K562 (cell line): ENCODE measurements around the gene FMO3.

Source experiments
- ARHGAP35 ChIP-seq: fragments of 450-650 bp; IDR thresholded peaks from 2 replicates; pipeline ENCODE4 v1.6.1; 2018; ENCODE audit not compliant: partially characterized antibody
- CHD1 ChIP-seq: fragments of 200-600 bp; sonication (generic); IDR thresholded peaks from one replicate; pipeline ENCODE4 v1.6.1; 2012; ENCODE audit warnings: mild to moderate bottlenecking, moderate library complexity, low read length, inconsistent platforms
- DMBX1 ChIP-seq: fragments of 250-450 bp; sonication (Bioruptor Pico); IDR thresholded peaks from 2 replicates; pipeline ENCODE4 v1.8.0; 2022; ENCODE audit warnings: inconsistent platforms, mild to moderate bottlenecking, moderate library complexity, borderline replicate concordance
- HNRNPUL1 ChIP-seq: fragments of 200-400 bp; formaldehyde crosslinking; IDR thresholded peaks from 2 replicates; pipeline ENCODE4 v1.6.1; 2017; ENCODE audit warnings: low read length
- JUN ChIP-seq, 2 experiments: sonication (generic) in 1 of 2; formaldehyde crosslinking in 1 of 2; IDR thresholded peaks; 2 replicates each; pipeline versions ENCODE4 v1.6.1 to v1.8.0; 2012 to 2022; ENCODE audit warnings: borderline replicate concordance in 2 of 2, mild to moderate bottlenecking in 2 of 2, improper control_type of control experiment in 1 of 2, low read depth in 1 of 2, low read length in 1 of 2, missing genetic modification reagents in 1 of 2
- RBM25 ChIP-seq: fragments of 200-400 bp; formaldehyde crosslinking; IDR thresholded peaks from 2 replicates; pipeline ENCODE4 v1.6.1; 2018; ENCODE audit warnings: low read length, low read depth, moderate library complexity; ENCODE audit not compliant: severe bottlenecking
- STAG1 ChIP-seq: sonication (generic); formaldehyde crosslinking; IDR thresholded peaks from 2 replicates; pipeline ENCODE4 v1.5.0; 2020; ENCODE audit warnings: missing genetic modification reagents, borderline replicate concordance
- ZNF239 ChIP-seq: fragments of 250-450 bp; sonication (Bioruptor Pico); IDR thresholded peaks from 2 replicates; pipeline ENCODE4 v1.4.0; 2020; ENCODE audit warnings: mild to moderate bottlenecking
- ZNF253 ChIP-seq: fragments of 250-450 bp; sonication (Bioruptor Pico); conservative IDR thresholded peaks from 2 replicates; pipeline ENCODE4 v1.6.1; 2021; ENCODE audit warnings: mild to moderate bottlenecking

GRCh38 chr1:171081314-171081753 is 9.4 kb upstream of the FMO3 start:
- no peak for TF ChIP-seq CHD1
- no peak for TF ChIP-seq DMBX1 (CRISPR knock-in tag)
- TF ChIP-seq ZNF253 (CRISPR knock-in tag): no peak
- TF ChIP-seq ZNF239: no peak
- no peak for TF ChIP-seq JUN (IDR thresholded peaks at IDR 0.05; ENCODE audit: borderline replicate concordance, low read depth, low read length)
- TF ChIP-seq JUN (CRISPR knock-in tag; IDR thresholded peaks at IDR 0.05; ENCODE audit: borderline replicate concordance): no peak
- no peak for TF ChIP-seq STAG1 (CRISPR knock-in tag)
- no peak for TF ChIP-seq RBM25
- no peak for TF ChIP-seq ARHGAP35
- no peak for TF ChIP-seq HNRNPUL1
